ENCODE measurements around the gene LIN9. TPM values are rescaled to one million over a fixed set of nuclear protein-coding genes. Genes with fewer than 3 reads are reported as not detected.

LIN9 gene
- total and polyA plus RNA-seq, 2 of the 13 experiments (the other 11 are each of a cell fraction or from before 2014, with no cell fraction given) = 3.0 to 10.0 TPM

DNA sequence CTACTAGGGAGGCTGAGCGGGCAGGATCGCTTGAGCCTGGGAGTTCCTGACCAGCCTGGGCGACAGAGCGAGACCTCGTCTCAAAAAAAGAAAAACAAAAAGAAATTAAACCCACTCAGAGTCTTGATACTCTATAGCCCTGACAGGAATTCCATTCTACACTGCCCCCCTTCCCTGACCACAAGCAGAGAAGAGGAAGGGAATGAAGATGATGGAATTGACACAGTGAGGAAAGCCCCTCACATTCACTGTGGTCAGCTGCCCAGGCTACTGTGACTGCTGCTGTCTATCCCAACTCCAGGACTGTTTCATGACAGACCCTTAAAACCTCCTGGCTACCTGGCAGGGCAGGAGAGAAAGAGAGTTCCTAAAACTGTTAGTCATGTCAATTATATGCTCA, 12.1 kb downstream of the LIN9 start:
- ATAC-seq (no peak), FAIRE-seq (no peak), DNase-seq (ENCODE audit: low spot score) (no peak)
- Histone ChIP-seq H3K4me1 (ENCODE audit: insufficient read depth, low read length) (no peaks in the 10 kb centered on the region), H2AFZ (ENCODE audit: low read length) (no peak overlapping the region), H3K27me3 (ENCODE audit: control insufficient read depth in 1 of 2, insufficient read depth in 2 of 2, low read length in 2 of 2) (no peaks in the 10 kb centered on the region), H3K79me2 (ENCODE audit: insufficient read depth, low read length) (peaks cover 8% of the 10 kb centered on the region), H4K20me1 (ENCODE audit: insufficient read depth, low read length) (no peaks in the 10 kb centered on the region; the same call in 1 of the 2 replicates), H3K9me3 (ENCODE audit: low read length) (no peaks in the 10 kb centered on the region), H3K4me2 (ENCODE audit: low read depth, low read length) (no peak overlapping the region), H3K4me3 (replicated peaks in 1 of 3; ENCODE audit: insufficient read depth in 1 of 3, low read depth in 2 of 3, low read length in 3 of 3) (no peak overlapping the region), H3K36me3 (replicated peaks in 1 of 2; ENCODE audit: control insufficient read depth in 1 of 2, insufficient read depth in 2 of 2, low read length in 2 of 2) (peaks cover 8 to 29% of the 10 kb centered on the region in 2 experiments; a peak in 4 of 5 replicates), H3K9ac (ENCODE audit: insufficient read depth, low read depth, low read length) (no peak overlapping the region), H3K27ac (ENCODE audit: extremely low read length, insufficient read depth, low read length) (no peak overlapping the region)
- POLR2A ChIA-PET = no interaction called here
- BruUV-seq (replicated peaks) = no TSS peak
- intact Hi-C loops (cut with micrococcal nuclease; ENCODE audit: unreplicated experiment) (no loop called here), in situ Hi-C loops (cut with HindIII; ENCODE audit: extremely low pct_ligation_motif_present, low pct_unique_long_range_greater_than_20kb) (no loop called here)
- WGBS (ENCODE audit: low lambda C conversion rate) = 97% methylated on average over 5 of the region's 5 CpGs
- TF ChIP-seq HOXA3 (CRISPR knock-in tag; IDR thresholded peaks at IDR 0.05) (no peak), JARID2 (CRISPR knock-in tag; IDR thresholded peaks at IDR 0.05; ENCODE audit: insufficient replicate concordance) (no peak), MED8 (CRISPR knock-in tag; IDR thresholded peaks at IDR 0.05; ENCODE audit: insufficient replicate concordance) (no peak), ARHGAP35 (CRISPR knock-in tag; IDR thresholded peaks at IDR 0.05; ENCODE audit: borderline replicate concordance) (no peak)
- CTCF ChIA-PET (ENCODE audit: low intra/inter-chr PET ratio, low total read pairs) = no interaction called here

GRCh38 chr1:226293553-226293920, 15.4 kb downstream of the LIN9 start:
- no peaks in the 10 kb centered on the region for H3K27me3 ChIP-seq (ENCODE audit: control insufficient read depth in 1 of 2, insufficient read depth in 2 of 2, low read length in 2 of 2)
- POLR2A ChIA-PET = no interaction called here
- no peak overlapping the region for H3K4me2 ChIP-seq (ENCODE audit: low read depth, low read length)
- no TSS peak for BruUV-seq (replicated peaks)
- no peak overlapping the region for H2AFZ ChIP-seq (ENCODE audit: low read length)
- no peaks in the 10 kb centered on the region for H3K79me2 ChIP-seq (ENCODE audit: insufficient read depth, low read length)
- in situ Hi-C loops (cut with HindIII; ENCODE audit: extremely low pct_ligation_motif_present, low pct_unique_long_range_greater_than_20kb) (no loop called here), intact Hi-C loops (cut with micrococcal nuclease; ENCODE audit: unreplicated experiment) (no loop called here)
- CTCF ChIA-PET (ENCODE audit: low intra/inter-chr PET ratio, low total read pairs) = no interaction called here
- WGBS (ENCODE audit: low lambda C conversion rate) = 97% methylated on average over 4 of the region's 4 CpGs
- no peaks in the 10 kb centered on the region for H3K9me3 ChIP-seq (ENCODE audit: low read length)
- ATAC-seq (no peak), FAIRE-seq (no peak), DNase-seq (ENCODE audit: low spot score) (no peak)
- H3K27ac ChIP-seq (ENCODE audit: extremely low read length, insufficient read depth, low read length) = no peak overlapping the region
- H3K4me1 ChIP-seq (ENCODE audit: insufficient read depth, low read length) = no peaks in the 10 kb centered on the region
- H3K4me3 ChIP-seq (replicated peaks in 1 of 3; ENCODE audit: insufficient read depth in 1 of 3, low read depth in 2 of 3, low read length in 3 of 3) = no peak overlapping the region
- peaks cover 6 to 20% of the 10 kb centered on the region in 2 experiments; a peak in 4 of 5 replicates for H3K36me3 ChIP-seq (replicated peaks in 1 of 2; ENCODE audit: control insufficient read depth in 1 of 2, insufficient read depth in 2 of 2, low read length in 2 of 2)
- H4K20me1 ChIP-seq (ENCODE audit: insufficient read depth, low read length) = no peaks in the 10 kb centered on the region
- H3K9ac ChIP-seq (ENCODE audit: insufficient read depth, low read depth, low read length) = no peak overlapping the region
- TF ChIP-seq KDM5A (IDR thresholded peaks at IDR 0.05; ENCODE audit: borderline replicate concordance, low read length) (no peak), ZFY (CRISPR knock-in tag; IDR thresholded peaks at IDR 0.05) (no peak), TOPORS (CRISPR knock-in tag; IDR thresholded peaks at IDR 0.05) (no peak), MLX (CRISPR knock-in tag; IDR thresholded peaks at IDR 0.05) (no peak), ZNF326 (CRISPR knock-in tag; IDR thresholded peaks at IDR 0.05; ENCODE audit: borderline replicate concordance) (no peak), ZNF777 (CRISPR knock-in tag; IDR thresholded peaks at IDR 0.05) (no peak), DNMT1 (CRISPR knock-in tag; IDR thresholded peaks at IDR 0.05) (no peak), MAFK (conservative IDR thresholded peaks at IDR 0.05 in 1 of 2, IDR thresholded peaks at IDR 0.05 in 1 of 2; ENCODE audit: low read length in 2 of 2) (no peak), TFDP2 (CRISPR knock-in tag; IDR thresholded peaks at IDR 0.05) (no peak)
- TF ChIP-seq, protein P1, sequence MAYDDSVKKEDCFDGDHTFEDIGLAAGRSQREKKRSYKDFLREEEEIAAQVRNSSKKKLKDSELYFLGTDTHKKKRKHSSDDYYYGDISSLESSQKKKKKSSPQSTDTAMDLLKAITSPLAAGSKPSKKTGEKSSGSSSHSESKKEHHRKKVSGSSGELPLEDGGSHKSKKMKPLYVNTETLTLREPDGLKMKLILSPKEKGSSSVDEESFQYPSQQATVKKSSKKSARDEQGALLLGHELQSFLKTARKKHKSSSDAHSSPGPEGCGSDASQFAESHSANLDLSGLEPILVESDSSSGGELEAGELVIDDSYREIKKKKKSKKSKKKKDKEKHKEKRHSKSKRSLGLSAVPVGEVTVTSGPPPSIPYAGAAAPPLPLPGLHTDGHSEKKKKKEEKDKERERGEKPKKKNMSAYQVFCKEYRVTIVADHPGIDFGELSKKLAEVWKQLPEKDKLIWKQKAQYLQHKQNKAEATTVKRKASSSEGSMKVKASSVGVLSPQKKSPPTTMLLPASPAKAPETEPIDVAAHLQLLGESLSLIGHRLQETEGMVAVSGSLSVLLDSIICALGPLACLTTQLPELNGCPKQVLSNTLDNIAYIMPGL (CRISPR knock-in tag; IDR thresholded peaks at IDR 0.05; ENCODE audit: borderline replicate concordance in 1 of 2, low read depth in 1 of 2) = no peak
- TF ChIP-seq, protein P2, sequence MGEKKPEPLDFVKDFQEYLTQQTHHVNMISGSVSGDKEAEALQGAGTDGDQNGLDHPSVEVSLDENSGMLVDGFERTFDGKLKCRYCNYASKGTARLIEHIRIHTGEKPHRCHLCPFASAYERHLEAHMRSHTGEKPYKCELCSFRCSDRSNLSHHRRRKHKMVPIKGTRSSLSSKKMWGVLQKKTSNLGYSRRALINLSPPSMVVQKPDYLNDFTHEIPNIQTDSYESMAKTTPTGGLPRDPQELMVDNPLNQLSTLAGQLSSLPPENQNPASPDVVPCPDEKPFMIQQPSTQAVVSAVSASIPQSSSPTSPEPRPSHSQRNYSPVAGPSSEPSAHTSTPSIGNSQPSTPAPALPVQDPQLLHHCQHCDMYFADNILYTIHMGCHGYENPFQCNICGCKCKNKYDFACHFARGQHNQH (CRISPR knock-in tag; IDR thresholded peaks at IDR 0.05) = no peak
